GM23338 (cell line): Measurements from ENCODE around the gene IQCE. TPM values are rescaled to one million over a fixed set of nuclear protein-coding genes. Genes with fewer than 3 reads are reported as not detected.

Experiments
- ATAC-seq: fragments of 200-7000 bp; cut with Tn5 transposase; 3 replicates; pipeline ENCODE4 v1.9.1; 2020
- DNase-seq: peaks from one replicate; pipeline ENCODE4 v3.0.0-alpha.2; 2015; ENCODE audit warnings: low spot score
- H2AFZ ChIP-seq: fragments of 200-600 bp; sonication (generic); 2 replicates; pipeline ENCODE4 v1.8.0; 2016; ENCODE audit warnings: antibody characterized with exemption, mild to moderate bottlenecking, moderate library complexity
- H3F3A ChIP-seq: fragments of 200-600 bp; sonication (generic); replicated peaks from 2 replicates; pipeline ENCODE4 v1.8.0; 2017; ENCODE audit warnings: antibody characterized with exemption, mixed run types, low read depth
- H3K27ac ChIP-seq: fragments of 200-600 bp; sonication (generic); 2 replicates; pipeline ENCODE4 v1.6.1; 2016; ENCODE audit warnings: low read depth
- H3K27me3 ChIP-seq: fragments of 200-600 bp; sonication (generic); 2 replicates; pipeline ENCODE4 v1.8.0; 2016; ENCODE audit warnings: mild to moderate bottlenecking, mixed run types, moderate library complexity; ENCODE audit not compliant: insufficient read depth
- H3K36me3 ChIP-seq: fragments of 200-600 bp; sonication (generic); 2 replicates; pipeline ENCODE4 v1.8.0; 2016; ENCODE audit warnings: mild to moderate bottlenecking; ENCODE audit not compliant: insufficient read depth
- H3K4me1 ChIP-seq: fragments of 200-600 bp; sonication (generic); 2 replicates; pipeline ENCODE4 v1.8.0; 2016; ENCODE audit warnings: mild to moderate bottlenecking, moderate library complexity; ENCODE audit not compliant: insufficient read depth
- H3K4me2 ChIP-seq: fragments of 200-600 bp; sonication (generic); 2 replicates; pipeline ENCODE4 v1.7.1; 2017; ENCODE audit warnings: mixed run types
- H3K4me3 ChIP-seq: fragments of 200-600 bp; sonication (generic); 2 replicates; pipeline ENCODE4 v1.6.1; 2016; ENCODE audit warnings: mixed run types
- H3K79me2 ChIP-seq: fragments of 200-600 bp; sonication (generic); replicated peaks from 2 replicates; pipeline ENCODE4 v1.8.0; 2017; ENCODE audit warnings: mild to moderate bottlenecking; ENCODE audit not compliant: insufficient read depth
- H3K9me2 ChIP-seq: fragments of 200-600 bp; sonication (generic); 2 replicates; pipeline ENCODE4 v1.8.0; 2017; ENCODE audit not compliant: insufficient read depth
- H4K20me1 ChIP-seq: fragments of 200-600 bp; sonication (generic); replicated peaks from 2 replicates; pipeline ENCODE4 v1.8.0; 2017; ENCODE audit warnings: mild to moderate bottlenecking; ENCODE audit not compliant: insufficient read depth
- H3K27ac Mint-ChIP-seq: 2 replicates; pipeline ENCODE4 v1.8.0; 2020; ENCODE audit warnings: inconsistent platforms, mild to moderate bottlenecking, moderate library complexity, mixed read lengths
- H3K27me3 Mint-ChIP-seq: 3 replicates; pipeline ENCODE4 v1.8.0; 2022; ENCODE audit warnings: low read depth, mild to moderate bottlenecking, moderate library complexity, mixed read lengths, inconsistent platforms; ENCODE audit not compliant: insufficient read depth, poor library complexity
- H3K36me3 Mint-ChIP-seq: 3 replicates; pipeline ENCODE4 v1.8.0; 2021; ENCODE audit warnings: low read depth, mild to moderate bottlenecking, inconsistent platforms, moderate library complexity, mixed read lengths
- H3K4me1 Mint-ChIP-seq: 3 replicates; pipeline ENCODE4 v1.8.0; 2020; ENCODE audit warnings: mild to moderate bottlenecking, inconsistent platforms, mixed read lengths
- H3K4me3 Mint-ChIP-seq: 3 replicates; pipeline ENCODE4 v1.8.0; 2021; ENCODE audit warnings: moderate library complexity, mild to moderate bottlenecking, inconsistent platforms, mixed read lengths
- H3K9me3 Mint-ChIP-seq: 3 replicates; pipeline ENCODE4 v1.8.0; 2020; ENCODE audit warnings: moderate library complexity, mild to moderate bottlenecking, inconsistent platforms, mixed read lengths
- CREB1 ChIP-seq: fragments of 250-450 bp; sonication (Bioruptor Pico); IDR thresholded peaks from 2 replicates; pipeline ENCODE4 v1.5.0; 2020; ENCODE audit warnings: low read depth, mild to moderate bottlenecking, moderate library complexity
- POLR2AphosphoS5 ChIP-seq: IDR thresholded peaks from 2 replicates; pipeline ENCODE4 v1.6.1; 2016; ENCODE audit warnings: antibody characterized with exemption, low read depth
- STAT1 ChIP-seq: IDR thresholded peaks from one replicate; pipeline ENCODE4 v1.6.1; 2016; ENCODE audit warnings: antibody characterized with exemption; ENCODE audit not compliant: unreplicated experiment
- polyA plus RNA-seq: library from polyadenylated mRNA; unstranded; fragments of >200 nt; fragmentation: Nextera tagmentation; extraction: Ambion mirVana; gene quantifications from 2 replicates; pipeline ENCODE4 v1.2.1, GENCODE V29; 2016
- total RNA-seq: library from RNA; depleted of rRNA; stranded (reverse); fragments of >200 nt; shearing (Covaris generic); gene quantifications from 2 replicates; pipeline ENCODE4 v1.2.3, GENCODE V29; 2014
- TF ChIP-seq, protein P1 (sequence below): IDR thresholded peaks from 2 replicates; pipeline ENCODE4 v1.6.1; 2016; ENCODE audit warnings: antibody characterized with exemption
- TF ChIP-seq, protein P2 (sequence below): IDR thresholded peaks from one replicate; pipeline ENCODE4 v1.6.1; 2018; ENCODE audit warnings: antibody characterized with exemption; ENCODE audit not compliant: unreplicated experiment
- TF ChIP-seq, protein P3 (sequence below): fragments of 250-450 bp; sonication (Bioruptor Pico); IDR thresholded peaks from 2 replicates; pipeline ENCODE4 v1.5.0; 2020; ENCODE audit warnings: mild to moderate bottlenecking, moderate library complexity

IQCE gene
- total and polyA plus RNA-seq, 2 experiments from 2014 or later, result 5.0 to 7.7 TPM

DNA sequence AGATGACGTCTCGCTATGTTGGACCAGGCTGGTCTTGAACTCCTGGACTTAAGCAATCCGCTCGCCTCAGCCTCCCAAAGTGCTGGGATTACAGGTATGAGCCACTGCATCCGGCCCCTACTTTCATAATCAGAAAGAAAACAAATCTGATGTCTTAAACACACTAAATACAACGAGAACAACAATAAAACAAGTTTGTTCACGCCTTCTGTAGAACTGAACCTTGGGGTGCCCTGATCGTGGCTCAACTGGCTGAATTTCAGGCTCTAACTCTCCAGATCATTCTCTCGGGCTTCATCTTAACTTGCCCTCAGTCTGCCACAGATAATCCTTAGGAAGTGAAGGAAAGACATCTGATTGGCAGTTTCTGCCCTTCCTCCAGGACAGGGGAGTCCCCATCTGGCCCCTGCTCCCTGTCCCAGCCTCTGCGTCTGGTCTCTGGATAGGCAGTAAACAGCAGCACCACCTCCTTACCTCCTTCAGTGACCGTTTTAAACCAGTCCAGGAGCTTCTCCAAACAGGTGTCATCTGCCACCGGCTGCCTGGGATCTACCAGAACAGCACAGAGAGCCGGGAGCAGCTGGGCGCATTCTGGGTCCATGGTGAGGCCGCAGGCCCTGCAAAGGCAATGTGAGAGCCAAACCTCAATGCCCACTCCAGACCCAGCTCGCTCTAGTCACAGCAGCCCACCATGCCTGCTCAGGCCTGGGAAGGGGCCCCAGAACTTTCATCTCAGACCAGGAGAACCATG is 4.8 kb upstream of the IQCE start:
- Mint-ChIP-seq H3K27me3 (peaks cover 6% of the 10 kb centered on the region), H3K9me3 (no peaks in the 10 kb centered on the region; the same call in 2 of the 3 replicates), H3K36me3 (peaks cover 34% of the 10 kb centered on the region), H3K4me3 (peak overlapping the region; percentile 80), H3K27ac (no peak overlapping the region), H3K4me1 (peaks cover 8% of the 10 kb centered on the region)
- peaks cover 7% of the 10 kb centered on the region; the same call in 1 of the 2 replicates for H3K4me1 ChIP-seq
- H3K27ac ChIP-seq, result no peak overlapping the region
- H3K36me3 ChIP-seq, result peaks cover 9% of the 10 kb centered on the region; the same call in 1 of the 2 replicates
- peaks cover 9% of the 10 kb centered on the region for H4K20me1 ChIP-seq
- no peak overlapping the region for H2AFZ ChIP-seq
- peaks cover 11% of the 10 kb centered on the region for H3F3A ChIP-seq
- peak overlapping the region; percentile 83 for H3K4me3 ChIP-seq
- H3K4me2 ChIP-seq, result peak overlapping the region; percentile 85
- TF ChIP-seq CREB1 (CRISPR knock-in tag) (no peak), STAT1 (no peak), POLR2AphosphoS5 (no peak)
- TF ChIP-seq, protein P1, sequence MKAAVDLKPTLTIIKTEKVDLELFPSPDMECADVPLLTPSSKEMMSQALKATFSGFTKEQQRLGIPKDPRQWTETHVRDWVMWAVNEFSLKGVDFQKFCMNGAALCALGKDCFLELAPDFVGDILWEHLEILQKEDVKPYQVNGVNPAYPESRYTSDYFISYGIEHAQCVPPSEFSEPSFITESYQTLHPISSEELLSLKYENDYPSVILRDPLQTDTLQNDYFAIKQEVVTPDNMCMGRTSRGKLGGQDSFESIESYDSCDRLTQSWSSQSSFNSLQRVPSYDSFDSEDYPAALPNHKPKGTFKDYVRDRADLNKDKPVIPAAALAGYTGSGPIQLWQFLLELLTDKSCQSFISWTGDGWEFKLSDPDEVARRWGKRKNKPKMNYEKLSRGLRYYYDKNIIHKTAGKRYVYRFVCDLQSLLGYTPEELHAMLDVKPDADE, result no peak
- TF ChIP-seq, protein P2, sequence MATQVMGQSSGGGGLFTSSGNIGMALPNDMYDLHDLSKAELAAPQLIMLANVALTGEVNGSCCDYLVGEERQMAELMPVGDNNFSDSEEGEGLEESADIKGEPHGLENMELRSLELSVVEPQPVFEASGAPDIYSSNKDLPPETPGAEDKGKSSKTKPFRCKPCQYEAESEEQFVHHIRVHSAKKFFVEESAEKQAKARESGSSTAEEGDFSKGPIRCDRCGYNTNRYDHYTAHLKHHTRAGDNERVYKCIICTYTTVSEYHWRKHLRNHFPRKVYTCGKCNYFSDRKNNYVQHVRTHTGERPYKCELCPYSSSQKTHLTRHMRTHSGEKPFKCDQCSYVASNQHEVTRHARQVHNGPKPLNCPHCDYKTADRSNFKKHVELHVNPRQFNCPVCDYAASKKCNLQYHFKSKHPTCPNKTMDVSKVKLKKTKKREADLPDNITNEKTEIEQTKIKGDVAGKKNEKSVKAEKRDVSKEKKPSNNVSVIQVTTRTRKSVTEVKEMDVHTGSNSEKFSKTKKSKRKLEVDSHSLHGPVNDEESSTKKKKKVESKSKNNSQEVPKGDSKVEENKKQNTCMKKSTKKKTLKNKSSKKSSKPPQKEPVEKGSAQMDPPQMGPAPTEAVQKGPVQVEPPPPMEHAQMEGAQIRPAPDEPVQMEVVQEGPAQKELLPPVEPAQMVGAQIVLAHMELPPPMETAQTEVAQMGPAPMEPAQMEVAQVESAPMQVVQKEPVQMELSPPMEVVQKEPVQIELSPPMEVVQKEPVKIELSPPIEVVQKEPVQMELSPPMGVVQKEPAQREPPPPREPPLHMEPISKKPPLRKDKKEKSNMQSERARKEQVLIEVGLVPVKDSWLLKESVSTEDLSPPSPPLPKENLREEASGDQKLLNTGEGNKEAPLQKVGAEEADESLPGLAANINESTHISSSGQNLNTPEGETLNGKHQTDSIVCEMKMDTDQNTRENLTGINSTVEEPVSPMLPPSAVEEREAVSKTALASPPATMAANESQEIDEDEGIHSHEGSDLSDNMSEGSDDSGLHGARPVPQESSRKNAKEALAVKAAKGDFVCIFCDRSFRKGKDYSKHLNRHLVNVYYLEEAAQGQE, result no peak
- TF ChIP-seq, protein P3, sequence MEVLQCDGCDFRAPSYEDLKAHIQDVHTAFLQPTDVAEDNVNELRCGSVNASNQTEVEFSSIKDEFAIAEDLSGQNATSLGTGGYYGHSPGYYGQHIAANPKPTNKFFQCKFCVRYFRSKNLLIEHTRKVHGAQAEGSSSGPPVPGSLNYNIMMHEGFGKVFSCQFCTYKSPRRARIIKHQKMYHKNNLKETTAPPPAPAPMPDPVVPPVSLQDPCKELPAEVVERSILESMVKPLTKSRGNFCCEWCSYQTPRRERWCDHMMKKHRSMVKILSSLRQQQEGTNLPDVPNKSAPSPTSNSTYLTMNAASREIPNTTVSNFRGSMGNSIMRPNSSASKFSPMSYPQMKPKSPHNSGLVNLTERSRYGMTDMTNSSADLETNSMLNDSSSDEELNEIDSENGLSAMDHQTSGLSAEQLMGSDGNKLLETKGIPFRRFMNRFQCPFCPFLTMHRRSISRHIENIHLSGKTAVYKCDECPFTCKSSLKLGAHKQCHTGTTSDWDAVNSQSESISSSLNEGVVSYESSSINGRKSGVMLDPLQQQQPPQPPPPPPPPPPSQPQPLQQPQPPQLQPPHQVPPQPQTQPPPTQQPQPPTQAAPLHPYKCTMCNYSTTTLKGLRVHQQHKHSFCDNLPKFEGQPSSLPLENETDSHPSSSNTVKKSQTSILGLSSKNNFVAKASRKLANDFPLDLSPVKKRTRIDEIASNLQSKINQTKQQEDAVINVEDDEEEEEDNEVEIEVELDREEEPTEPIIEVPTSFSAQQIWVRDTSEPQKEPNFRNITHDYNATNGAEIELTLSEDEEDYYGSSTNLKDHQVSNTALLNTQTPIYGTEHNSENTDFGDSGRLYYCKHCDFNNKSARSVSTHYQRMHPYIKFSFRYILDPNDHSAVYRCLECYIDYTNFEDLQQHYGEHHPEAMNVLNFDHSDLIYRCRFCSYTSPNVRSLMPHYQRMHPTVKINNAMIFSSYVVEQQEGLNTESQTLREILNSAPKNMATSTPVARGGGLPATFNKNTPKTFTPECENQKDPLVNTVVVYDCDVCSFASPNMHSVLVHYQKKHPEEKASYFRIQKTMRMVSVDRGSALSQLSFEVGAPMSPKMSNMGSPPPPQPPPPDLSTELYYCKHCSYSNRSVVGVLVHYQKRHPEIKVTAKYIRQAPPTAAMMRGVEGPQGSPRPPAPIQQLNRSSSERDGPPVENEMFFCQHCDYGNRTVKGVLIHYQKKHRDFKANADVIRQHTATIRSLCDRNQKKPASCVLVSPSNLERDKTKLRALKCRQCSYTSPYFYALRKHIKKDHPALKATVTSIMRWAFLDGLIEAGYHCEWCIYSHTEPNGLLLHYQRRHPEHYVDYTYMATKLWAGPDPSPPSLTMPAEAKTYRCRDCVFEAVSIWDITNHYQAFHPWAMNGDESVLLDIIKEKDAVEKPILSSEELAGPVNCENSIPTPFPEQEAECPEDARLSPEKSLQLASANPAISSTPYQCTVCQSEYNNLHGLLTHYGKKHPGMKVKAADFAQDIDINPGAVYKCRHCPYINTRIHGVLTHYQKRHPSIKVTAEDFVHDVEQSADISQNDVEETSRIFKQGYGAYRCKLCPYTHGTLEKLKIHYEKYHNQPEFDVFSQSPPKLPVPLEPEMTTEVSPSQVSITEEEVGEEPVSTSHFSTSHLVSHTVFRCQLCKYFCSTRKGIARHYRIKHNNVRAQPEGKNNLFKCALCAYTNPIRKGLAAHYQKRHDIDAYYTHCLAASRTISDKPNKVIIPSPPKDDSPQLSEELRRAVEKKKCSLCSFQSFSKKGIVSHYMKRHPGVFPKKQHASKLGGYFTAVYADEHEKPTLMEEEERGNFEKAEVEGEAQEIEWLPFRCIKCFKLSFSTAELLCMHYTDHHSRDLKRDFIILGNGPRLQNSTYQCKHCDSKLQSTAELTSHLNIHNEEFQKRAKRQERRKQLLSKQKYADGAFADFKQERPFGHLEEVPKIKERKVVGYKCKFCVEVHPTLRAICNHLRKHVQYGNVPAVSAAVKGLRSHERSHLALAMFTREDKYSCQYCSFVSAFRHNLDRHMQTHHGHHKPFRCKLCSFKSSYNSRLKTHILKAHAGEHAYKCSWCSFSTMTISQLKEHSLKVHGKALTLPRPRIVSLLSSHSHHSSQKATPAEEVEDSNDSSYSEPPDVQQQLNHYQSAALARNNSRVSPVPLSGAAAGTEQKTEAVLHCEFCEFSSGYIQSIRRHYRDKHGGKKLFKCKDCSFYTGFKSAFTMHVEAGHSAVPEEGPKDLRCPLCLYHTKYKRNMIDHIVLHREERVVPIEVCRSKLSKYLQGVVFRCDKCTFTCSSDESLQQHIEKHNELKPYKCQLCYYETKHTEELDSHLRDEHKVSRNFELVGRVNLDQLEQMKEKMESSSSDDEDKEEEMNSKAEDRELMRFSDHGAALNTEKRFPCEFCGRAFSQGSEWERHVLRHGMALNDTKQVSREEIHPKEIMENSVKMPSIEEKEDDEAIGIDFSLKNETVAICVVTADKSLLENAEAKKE (CRISPR knock-in tag), result no peak
- H3K9me2 ChIP-seq, result no peaks in the 10 kb centered on the region
- ATAC-seq (no peak), DNase-seq (no peak)
- peaks cover 26% of the 10 kb centered on the region for H3K79me2 ChIP-seq
- no peaks in the 10 kb centered on the region for H3K27me3 ChIP-seq
